DMS153 treated with DMSO at 0.1 percent for 48 hours (cell line): ENCODE data around the gene FBXO31.
A peak's percentile ranks its signal among the peaks of the same experiment; 100 is the strongest.
"Not testable (repeated sequence)": the region's sequence is repeated elsewhere in the genome, so short reads cannot be mapped to it uniquely, and the experiment has no call there.

Experiments
- DNase-seq: peaks from one replicate; lab custom pipeline; 2025; ENCODE audit not compliant: unreplicated experiment; lab: John Stamatoyannopoulos, UW

Gene FBXO31

DNA sequence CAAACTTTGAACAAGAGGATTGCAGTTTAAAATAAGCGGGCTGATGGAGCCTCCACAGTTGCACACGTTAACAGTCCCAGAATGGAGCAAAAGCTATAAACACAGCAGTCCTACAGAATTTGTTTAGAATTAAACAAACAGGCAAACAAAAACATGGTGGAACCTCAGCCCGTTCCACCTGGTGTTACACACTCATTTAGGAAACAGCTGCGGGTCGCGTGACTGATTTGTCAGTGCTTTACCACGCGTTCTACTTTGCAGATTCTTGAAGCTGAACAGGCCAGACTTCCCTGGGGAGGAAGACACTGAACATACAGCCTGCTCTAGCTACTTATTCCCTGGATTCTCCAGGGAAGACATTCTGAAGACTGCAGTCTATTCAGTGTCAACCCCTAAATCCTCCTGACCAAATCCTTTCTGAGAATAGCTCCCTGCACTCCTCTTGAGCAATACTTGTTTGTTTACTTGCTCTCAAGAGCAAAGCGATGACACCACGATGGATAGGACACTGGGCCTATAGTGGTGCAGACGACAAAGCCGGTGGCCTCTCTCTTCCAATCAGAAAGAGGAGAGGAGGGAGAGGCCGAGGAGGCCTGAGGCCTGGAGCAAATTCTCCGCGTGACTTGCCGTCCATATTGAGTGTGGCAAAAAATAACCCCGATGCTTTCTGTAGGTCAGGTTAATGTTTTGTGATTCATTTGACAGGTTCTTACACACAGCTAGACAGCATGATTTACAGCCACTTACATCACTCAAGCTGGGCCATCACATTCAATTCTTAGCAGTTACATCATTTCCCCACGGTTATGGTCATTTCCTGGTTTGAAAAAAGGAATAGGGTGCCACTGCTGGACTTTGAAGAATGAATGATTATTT is 4.6 kb upstream of the FBXO31 start:
- DNase-seq, result peak; percentile 98

DNA sequence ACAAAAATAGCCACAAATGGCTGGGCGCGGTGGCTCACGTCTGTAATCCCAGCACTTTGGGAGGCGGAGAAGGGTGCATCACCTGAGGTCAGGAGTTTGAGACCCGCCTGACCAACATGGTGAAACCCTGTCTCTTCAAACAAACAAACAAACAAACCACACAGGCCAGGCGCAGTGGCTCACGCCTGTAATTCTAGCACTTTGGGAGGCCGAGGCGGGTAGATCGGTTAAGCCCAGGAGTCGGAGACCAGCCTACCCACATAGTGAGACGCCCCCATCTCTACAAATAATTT is 1.2 kb upstream of the FBXO31 start:
- DNase-seq, result not testable (repeated sequence)

DNA sequence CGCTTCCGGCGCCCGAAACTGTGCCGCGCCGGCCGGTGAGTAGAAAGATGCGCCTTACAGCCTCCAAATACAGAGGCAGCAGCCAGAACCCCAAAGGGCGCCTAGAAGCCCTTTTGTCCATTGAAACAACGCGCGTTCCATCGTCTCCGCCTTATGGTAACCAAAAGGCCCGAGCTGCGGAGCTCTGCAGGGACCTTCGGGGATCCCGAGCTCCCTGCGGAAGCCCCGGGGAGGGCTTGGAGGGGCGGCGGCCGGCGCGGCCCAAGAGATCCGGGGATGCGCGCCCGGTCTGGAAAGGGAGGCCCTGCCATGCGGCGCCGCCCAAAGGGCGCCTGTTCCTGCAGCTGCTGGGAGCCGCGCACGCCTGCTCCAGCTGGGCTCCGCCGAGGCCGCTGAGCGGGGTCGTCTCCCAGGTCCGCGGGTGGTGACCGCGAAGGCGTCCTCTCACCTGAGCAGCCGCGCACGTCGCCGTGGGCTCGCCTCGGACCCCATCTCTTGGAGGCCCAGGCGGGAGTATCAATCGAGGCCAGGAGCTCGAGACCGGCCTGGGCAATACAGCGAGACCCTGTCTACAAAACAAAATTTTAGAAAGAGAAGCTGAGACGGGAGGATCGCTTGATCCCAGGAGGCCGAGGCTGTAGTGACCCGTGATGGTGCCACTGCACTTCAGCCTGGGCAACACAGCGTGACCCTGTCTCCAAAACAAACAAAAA is 742 bp upstream of the FBXO31 start:
- peak; percentile 60 for DNase-seq

DNA sequence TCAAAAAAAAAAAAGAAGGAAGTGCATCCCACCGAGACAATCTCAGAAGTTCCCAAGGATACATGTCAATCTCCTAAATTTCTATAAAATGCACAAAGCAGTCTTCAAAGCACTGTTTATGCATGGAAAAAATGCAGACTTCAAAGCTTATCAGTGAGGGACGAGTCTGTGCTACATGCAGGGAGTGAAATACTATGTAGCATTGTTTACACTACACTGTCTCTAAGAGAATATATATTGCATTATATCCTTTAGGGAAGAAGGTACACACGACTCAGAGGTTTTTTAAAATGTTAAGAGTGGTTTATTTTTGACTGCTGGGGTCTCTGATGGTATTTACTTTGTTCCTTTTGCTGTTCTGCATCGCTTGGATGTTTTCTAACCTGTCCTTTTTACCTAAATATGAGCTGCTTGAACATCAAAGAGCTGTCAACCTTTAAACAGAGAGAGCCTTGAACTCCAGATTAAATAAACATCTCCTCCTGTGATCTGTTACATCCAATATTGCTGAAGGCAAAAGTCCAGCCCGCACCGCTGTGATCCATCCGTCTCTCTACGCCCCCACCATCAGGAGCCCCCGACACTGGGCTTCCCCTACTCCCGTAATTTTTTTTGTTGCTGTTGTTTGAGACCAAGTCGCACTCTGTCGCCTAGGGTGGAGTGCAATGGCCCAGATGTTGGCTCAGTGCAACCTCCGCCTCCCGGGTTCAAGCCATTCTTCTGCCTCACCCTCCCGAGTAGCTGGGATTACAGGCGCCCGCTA is 1.4 kb downstream of the FBXO31 start:
- DNase-seq, result no peak

DNA sequence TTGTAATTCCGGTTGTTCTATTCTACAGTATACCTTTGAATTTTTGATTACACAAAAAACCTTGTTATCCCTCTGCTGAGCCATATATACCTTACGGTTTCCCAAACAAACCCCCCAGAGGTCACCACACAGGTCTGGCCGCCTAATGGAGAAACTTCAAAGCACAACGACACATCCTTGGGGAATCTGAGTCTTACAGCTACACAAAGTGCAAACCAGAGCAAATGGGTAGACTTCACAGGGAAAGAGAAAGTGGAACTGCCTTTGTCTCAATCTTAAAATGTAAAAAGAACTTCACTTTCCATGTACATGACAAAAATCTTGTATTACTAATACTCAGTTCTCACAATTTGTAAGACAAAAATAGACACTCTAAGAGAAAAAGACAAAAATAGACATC is 2.7 kb downstream of the FBXO31 start:
- DNase-seq, result no peak

DNA sequence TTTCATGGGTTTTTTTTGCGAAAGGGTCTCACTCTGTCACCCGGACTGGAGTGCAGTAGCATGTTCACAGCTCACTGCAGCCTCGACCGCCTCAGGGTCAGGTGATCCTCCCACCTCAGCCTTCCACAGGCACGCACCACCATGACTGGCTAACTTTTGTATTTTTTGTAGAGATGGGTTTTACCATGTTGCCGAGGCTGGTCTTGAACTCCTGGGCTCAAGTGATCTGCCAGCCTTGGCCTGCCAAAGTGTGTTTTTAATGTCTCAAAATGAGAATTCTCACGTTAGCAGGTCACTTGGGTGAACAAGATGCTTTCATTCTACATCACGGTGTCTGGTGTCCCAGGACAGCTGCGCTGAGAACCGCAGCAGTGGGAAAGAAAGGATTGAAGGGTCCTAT is 3.2 kb downstream of the FBXO31 start:
- DNase-seq, result no peak

DNA sequence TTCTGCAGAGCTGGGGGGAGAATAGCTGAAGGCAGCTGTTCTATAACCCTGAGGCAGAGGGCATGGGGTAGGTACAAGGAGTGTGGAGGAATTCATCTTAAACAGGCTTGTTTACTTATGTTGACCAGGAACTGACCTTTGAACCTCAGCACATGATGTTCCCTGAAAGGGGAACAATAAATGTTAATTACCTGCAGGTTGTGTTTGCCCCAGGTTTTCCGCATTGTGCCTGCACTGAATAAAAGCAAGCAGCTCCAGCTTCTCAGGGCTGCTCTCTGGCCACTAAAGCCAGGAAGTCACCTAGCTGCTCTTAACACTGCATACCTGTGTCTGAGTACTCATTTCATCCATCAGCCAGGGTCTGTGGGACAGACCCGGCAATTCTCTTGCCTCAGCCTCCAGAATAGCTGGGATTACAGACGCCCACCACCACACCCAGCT is 4.2 kb downstream of the FBXO31 start:
- DNase-seq, result not testable (repeated sequence)

DNA sequence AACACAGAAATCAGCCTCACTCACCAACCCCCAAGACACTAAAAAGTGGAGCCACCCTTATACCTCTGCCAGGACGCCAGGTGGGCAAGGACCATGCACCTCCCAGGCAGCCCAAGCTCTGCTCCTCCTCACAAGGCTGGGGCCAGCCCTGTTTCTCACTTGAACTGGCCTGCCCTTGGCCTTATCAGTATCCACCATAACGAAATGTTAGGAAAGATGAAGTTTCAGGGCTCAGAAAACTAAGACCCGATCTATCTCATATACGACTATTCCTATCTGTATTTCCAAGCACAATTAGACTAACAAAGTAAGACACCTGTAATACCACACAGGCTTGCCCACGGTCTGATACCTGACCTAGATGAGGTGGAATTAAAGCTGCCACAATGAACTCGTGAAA is 6.9 kb downstream of the FBXO31 start:
- no peak for DNase-seq

DNA sequence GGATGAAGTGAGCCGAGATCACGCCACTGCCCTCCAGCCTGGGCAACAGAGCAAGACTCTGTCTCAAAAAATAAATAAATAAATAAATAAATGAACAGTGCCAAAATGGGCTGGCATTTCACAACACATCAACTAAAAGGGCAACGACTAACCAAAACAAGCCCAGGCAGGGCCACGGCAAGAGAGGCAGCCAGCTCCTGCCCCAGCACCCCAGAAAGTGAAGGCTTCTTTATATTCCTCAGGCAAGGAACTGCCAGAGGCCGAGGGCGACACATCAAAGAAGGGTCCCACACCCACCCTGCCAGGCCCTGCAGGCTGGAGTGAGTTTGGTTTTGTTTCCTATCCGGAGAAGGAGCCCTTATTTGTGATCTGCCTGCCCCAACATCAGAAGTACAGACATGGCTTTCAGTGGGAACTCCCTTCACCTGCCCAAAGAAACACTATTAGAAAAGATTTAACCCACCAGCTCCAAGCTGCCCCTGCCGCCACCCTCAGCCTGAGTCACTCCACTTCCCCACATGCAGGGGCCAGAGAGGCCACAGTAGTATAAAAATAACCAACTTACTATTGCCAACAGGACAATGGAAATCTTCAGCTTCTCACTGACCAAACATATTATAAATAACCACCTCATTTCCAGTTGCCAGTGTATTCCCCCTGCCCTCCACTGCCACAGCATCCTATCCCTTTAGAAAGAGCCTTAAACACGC is 8.0 kb downstream of the FBXO31 start:
- DNase-seq, result no peak

DNA sequence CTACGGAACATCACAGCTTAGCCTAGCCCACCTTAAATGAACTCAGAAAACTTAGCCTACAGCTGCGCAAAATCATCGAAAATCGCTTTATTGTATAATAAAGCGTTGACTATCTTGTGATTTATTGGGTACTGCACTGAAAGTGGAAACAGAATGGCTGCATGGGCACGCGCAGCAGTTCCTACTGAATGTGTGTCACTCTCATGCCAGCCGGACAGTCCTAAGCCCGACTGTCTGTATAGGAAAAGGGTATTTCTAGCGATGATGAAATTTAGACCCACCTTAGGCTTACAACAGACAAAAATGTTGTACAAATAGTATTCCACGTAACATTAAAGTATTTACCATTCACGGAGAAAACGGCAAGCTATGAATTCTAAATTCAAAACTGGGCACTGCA is 9.3 kb downstream of the FBXO31 start:
- no peak for DNase-seq

DNA sequence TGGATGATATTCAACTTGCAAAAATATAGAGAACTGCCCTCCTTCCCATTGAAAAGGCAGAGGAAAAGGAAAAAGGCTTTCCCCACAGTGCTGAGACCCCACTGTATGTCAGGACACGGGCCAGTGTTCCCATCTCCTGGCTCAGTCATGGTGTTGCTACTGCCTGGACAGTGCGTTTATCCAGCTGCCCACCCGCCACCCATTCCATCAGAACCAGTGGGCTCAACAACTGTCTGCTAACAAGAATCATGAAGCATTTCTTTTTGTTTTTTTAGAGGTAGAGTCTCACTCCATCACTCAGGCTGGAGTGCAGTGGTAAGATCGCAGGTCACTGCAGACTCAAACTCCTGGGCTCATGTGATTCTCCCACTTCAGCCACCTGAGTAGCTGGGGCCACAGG is 11.3 kb downstream of the FBXO31 start:
- no peak for DNase-seq

DNA sequence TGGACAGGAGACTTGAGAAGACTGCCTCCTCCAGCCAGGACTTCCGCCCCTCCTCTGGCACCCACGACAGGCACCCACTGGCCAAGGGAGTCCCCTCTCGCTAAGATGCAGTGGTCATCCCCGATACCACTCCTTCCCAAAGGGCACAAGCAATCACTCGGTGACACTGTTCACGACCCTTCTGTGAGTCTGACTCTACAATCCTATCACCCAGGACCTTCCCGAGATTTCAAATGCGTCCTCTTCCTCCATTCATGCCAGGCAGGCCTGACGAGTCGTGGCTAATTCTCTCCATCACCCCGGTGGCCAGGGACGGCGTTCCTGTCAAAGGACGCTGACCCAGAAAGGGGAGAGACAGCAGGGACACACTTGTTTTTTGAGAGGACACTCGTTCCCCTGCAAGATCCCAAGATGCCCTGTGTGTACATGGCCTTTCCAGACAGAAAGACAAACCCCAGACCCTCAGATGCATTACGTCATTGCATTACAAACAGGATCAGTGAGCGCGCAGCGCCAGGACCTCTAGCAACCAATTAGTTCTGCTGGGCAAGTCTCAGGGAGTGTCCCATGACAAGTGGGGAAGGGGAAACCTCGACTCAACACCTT is 12.2 kb downstream of the FBXO31 start:
- DNase-seq, result no peak

DNA sequence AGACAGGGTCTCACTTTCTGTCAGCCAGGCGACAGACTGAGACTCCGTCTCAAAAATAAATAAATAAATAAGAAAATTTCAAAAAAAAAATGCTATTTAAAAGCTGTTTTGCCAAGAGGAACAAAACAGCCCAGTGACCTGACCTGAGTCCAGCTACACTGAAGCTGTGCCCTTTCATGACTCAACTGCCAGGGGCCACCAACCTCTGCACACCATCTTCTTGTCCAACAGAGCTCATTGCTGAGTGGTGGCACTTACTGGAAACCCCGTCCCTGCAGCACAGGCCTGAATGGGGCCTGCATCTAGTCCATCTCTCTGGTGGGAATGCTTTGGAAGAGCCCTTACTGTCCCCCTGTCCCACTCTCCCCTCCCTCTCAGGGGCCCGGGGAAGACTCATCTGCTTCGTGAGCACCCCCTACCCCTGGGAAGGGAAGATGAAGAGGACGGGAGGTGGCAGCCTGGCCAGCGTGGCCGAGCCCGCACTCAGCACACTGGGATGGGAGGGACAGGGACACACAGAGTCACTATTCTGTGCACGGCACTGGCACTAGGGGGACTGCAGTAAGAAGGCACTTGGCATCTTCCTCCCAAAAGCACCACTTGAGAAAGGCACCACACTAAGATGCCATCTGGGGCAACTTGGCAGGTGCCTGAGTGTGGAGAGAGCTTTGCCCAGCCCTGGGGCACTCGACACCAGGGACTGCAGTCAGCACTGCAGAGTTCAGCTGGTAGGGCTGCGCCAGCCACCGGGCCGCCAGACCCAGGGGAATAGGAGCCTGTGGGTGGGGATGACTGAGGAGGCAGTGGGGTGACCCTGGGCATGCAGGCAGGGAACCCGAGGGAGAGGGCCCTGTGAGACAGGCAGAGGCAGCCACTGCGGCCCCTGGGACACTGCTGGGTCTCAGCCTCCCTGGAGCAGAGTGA is 13.5 kb downstream of the FBXO31 start:
- DNase-seq, result no peak

DNA sequence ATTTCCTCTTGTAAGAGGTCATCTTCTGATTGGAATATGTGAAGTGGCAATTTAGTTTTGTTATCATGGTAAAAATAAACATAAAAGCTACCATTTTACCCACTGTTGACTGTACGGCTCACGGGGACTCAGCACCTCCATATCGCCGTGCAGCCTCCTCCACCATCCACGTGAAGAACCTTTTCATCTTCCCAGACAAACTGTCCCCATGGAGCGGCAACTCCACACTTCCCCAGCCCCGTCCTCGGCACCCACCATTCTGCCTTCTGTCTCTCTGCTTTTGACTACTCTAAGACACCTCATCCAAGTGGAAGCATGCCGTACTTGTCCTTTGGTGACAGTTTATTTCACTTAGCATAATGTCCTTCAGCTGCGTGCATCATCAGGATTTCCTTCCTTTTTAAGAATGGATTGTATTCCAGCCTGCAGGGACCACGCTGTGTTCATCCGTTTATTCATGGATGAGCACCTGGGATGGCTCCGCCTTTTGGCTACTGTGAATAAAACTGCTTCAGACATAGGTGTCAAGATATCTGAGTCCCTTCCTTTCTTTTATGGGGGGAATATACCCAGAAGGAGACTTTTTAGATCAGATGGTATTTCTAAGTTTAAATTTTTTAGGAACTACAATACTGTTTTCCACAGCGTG is 14.3 kb downstream of the FBXO31 start:
- DNase-seq, result no peak

DNA sequence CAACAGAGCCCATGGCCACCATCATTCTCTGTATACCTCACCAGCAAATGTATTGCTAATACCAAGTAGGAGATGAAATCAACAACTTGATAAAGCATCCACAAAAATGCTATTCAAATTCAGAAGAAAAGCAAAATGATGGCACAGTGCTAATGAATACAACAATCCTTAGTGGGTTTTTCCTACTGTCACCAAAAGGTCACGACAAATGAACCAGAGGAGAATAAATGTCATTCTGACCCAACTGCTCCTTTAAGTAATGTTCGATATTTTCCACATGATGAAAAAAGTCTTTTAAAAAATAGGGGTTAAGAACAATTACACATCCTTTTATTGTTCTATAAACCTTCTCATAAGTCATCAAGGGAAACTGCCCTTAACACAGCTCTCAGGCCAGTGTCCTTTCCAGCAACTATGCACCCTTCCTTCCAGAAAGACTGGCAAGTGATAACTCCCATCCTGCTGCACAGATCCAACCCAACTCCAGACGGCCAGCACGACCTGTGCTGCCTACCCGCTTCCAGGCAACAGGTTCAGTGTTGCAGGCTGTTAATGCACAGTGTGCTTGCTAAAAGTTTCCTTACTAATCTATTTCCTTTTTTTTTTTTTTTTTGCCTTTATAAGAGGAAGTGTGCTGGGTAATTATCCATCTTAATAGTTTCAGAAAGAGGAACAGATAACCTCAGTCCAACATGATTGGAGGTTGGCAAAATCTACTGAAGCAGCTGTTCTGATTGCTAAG is 15.4 kb downstream of the FBXO31 start:
- no peak for DNase-seq

DNA sequence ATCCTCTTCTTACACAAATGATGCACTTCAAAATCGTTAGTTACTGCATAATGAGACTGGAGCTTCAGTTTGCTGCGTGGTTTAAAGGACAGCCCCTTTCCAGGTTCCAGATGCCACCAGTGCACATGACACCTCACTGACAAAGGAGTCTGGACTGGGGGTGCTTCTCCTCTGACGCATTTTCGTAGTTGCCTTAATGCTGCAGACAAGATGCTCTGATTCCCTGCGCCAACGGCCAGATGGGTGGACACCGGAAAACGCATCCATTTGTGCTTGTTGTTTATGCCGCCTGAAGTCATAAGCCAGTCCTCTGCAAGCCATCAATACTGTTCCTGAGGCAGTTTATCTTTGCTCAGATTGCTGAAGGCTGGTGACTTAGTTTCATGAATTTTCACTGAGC is 16.0 kb downstream of the FBXO31 start:
- no peak for DNase-seq

DNA sequence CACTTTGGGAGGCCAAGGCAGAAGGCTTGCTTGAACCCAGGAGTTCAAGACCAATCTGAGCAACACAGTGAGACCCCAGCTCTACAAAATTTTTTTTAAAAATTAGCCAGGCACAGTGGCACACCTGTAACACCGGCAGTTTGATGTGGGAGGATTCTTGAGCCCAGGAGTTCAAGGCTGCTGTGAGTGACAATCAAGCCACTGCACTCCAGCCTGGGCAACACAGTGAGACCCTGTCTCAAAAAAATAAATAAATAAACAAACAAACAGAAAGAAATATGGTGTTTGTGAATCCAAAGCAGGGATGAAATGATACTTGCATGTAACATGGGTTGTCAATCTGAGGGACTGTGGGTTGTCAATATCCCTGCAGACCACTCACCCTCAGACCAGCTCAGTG is 16.6 kb downstream of the FBXO31 start:
- DNase-seq, result no peak

DNA sequence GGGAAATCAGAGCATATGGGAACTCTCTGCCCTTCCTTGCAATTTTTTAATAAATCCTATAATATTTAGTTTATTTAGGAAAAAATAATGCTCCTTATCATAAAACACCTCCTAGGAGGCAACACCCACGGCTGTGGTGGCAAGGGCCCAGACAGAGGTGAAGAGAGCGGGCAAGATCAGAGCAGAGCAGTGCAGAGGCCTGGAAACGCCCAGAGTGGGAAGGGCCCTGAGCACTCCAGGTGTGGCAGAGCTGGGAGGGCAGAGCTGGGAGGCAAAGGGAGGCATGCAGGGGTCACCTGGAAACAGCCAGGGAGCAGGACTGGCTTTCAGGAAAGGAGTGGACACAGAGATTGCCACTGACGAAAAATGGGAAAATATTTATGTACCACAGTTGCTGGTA is 17.3 kb downstream of the FBXO31 start:
- no peak for DNase-seq
